ENCODE results near the gene ANAPC2.

ANAPC2 gene

GRCh38 chr9:137178201-137178938 lies 10.0 kb downstream of the ANAPC2 start:
- Histone ChIP-seq H3K79me2 (ENCODE audit: insufficient read depth, low read length) (no peaks in the 10 kb centered on the region), H3K4me2 (ENCODE audit: insufficient read depth, low read length) (no peak overlapping the region), H3K4me1 (ENCODE audit: insufficient read depth, low read length) (no peaks in the 10 kb centered on the region), H3K9ac (ENCODE audit: low read depth, low read length) (no peak overlapping the region), H3K27me3 (ENCODE audit: insufficient read depth, low read length, poor library complexity) (no peaks in the 10 kb centered on the region), H4K20me1 (ENCODE audit: insufficient read depth, low read length) (peaks cover 31% of the 10 kb centered on the region), H2AFZ (ENCODE audit: low read depth, low read length) (no peak overlapping the region), H3K4me3 (ENCODE audit: low read depth in 1 of 2, low read length in 2 of 2) (no peak overlapping the region), H3K27ac (ENCODE audit: low read length) (no peak overlapping the region), H3K9me3 (ENCODE audit: insufficient read depth, low read length, severe bottlenecking) (no peaks in the 10 kb centered on the region), H3K36me3 (ENCODE audit: insufficient read depth, low read length) (peaks cover 30% of the 10 kb centered on the region)
- no peak for TF ChIP-seq EZH2 (IDR thresholded peaks at IDR 0.05; ENCODE audit: borderline replicate concordance, low read depth, low read length, severe bottlenecking)
- TF ChIP-seq CTCF (IDR thresholded peaks at IDR 0.05; ENCODE audit: borderline replicate concordance, extremely low read depth, low read length, poor library complexity, severe bottlenecking) = no peak
- DNase-seq (no peak), ATAC-seq (ENCODE audit: insufficient read depth, low read depth) (no peak)

DNA sequence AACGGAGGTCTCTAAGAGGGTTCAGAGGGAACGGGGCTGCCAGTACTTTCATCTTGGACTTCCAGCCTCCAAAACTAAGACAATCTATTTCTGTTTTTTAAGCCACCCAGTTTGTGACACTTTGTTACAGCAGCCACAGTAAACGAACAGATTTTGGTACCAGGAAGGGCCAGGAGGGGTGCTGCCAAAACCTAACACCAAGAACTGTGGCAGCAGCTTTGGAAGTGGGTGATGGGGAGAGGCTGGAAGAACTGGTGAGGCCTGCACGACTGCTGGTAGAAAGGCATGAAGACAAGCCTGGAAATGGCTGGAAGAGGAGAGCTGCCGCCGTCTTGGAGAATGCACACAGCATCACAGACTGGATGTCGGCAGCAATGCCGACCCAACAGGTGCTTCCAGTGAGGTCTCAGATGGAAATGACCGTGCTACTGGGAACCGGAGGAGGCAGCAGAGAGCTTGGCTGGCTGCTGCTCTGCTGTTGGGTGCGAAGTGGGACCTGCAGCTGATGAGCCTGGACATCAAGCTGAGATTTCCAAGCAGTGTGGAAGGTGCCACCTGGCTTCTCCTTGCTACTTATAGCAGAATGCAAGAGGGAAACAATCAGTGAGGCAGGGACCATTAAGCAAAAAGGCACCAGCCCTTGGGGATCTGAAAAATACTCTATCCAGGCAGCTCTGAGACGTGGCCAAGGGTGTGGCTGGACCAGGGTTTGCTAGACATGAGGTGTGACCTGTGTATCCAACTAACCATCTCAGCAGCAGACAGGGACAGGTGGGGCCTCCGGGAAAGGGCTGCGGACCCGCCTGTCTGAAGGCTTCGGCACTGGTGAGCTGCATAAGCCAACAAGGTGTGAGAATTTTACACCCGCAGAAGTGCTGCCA lies 11.8 kb downstream of the ANAPC2 start:
- Histone ChIP-seq H3K4me2 (ENCODE audit: insufficient read depth, low read length) (no peak overlapping the region), H3K36me3 (ENCODE audit: insufficient read depth, low read length) (peaks cover 16% of the 10 kb centered on the region), H2AFZ (ENCODE audit: low read depth, low read length) (no peak overlapping the region), H3K27ac (ENCODE audit: low read length) (no peak overlapping the region), H3K27me3 (ENCODE audit: insufficient read depth, low read length, poor library complexity) (no peaks in the 10 kb centered on the region), H3K9me3 (ENCODE audit: insufficient read depth, low read length, severe bottlenecking) (no peaks in the 10 kb centered on the region), H3K4me1 (ENCODE audit: insufficient read depth, low read length) (no peaks in the 10 kb centered on the region), H3K4me3 (ENCODE audit: low read depth in 1 of 2, low read length in 2 of 2) (no peak overlapping the region), H4K20me1 (ENCODE audit: insufficient read depth, low read length) (peaks cover 35% of the 10 kb centered on the region), H3K79me2 (ENCODE audit: insufficient read depth, low read length) (no peaks in the 10 kb centered on the region), H3K9ac (ENCODE audit: low read depth, low read length) (no peak overlapping the region)
- DNase-seq (peak; percentile 30), ATAC-seq (ENCODE audit: insufficient read depth, low read depth) (peak; percentile 41; the same call in 2 of the 3 replicates)
- TF ChIP-seq EZH2 (IDR thresholded peaks at IDR 0.05; ENCODE audit: borderline replicate concordance, low read depth, low read length, severe bottlenecking) (no peak), CTCF (IDR thresholded peaks at IDR 0.05; ENCODE audit: borderline replicate concordance, extremely low read depth, low read length, poor library complexity, severe bottlenecking) (peak; percentile 61)

- H3K4me1 ChIP-seq (ENCODE audit: insufficient read depth, low read length) = no peaks in the 10 kb centered on the region
- no peaks in the 10 kb centered on the region for H3K27me3 ChIP-seq (ENCODE audit: insufficient read depth, low read length, poor library complexity)
- no peaks in the 10 kb centered on the region for H3K9me3 ChIP-seq (ENCODE audit: insufficient read depth, low read length, severe bottlenecking)
- no peak overlapping the region for H3K4me3 ChIP-seq (ENCODE audit: low read depth in 1 of 2, low read length in 2 of 2)
- DNase-seq = peak; percentile 43
- H3K27ac ChIP-seq (ENCODE audit: low read length) = no peak overlapping the region
- no peak overlapping the region for H2AFZ ChIP-seq (ENCODE audit: low read depth, low read length)
- H3K36me3 ChIP-seq (ENCODE audit: insufficient read depth, low read length) = peaks cover 7% of the 10 kb centered on the region
- peak; percentile 66 for ATAC-seq (ENCODE audit: insufficient read depth, low read depth)
- TF ChIP-seq EZH2 (IDR thresholded peaks at IDR 0.05; ENCODE audit: borderline replicate concordance, low read depth, low read length, severe bottlenecking) = no peak
- TF ChIP-seq CTCF (IDR thresholded peaks at IDR 0.05; ENCODE audit: borderline replicate concordance, extremely low read depth, low read length, poor library complexity, severe bottlenecking) = peak; percentile 60
- no peak overlapping the region for H3K9ac ChIP-seq (ENCODE audit: low read depth, low read length)
- H3K79me2 ChIP-seq (ENCODE audit: insufficient read depth, low read length) = no peaks in the 10 kb centered on the region
- H3K4me2 ChIP-seq (ENCODE audit: insufficient read depth, low read length) = no peak overlapping the region
- H4K20me1 ChIP-seq (ENCODE audit: insufficient read depth, low read length) = peaks cover 35% of the 10 kb centered on the region
These were observed 12.9 kb downstream of the ANAPC2 start for GRCh38 chr9:137175345-137175961.

Data from DND-41 (cell line).